ENCODE results near the gene GAPDH.

Gene GAPDH

GRCh38 chr12:6530576-6531260 is 3.6 kb upstream of the GAPDH start:
- no peak for DNase-seq

- peak; percentile 37 for DNase-seq
Observed at GRCh38 chr12:6532051-6532926, 2.0 kb upstream of the GAPDH start.

- DNase-seq = peak; percentile 70
Observed at GRCh38 chr12:6532927-6533652, 1.2 kb upstream of the GAPDH start.

GRCh38 chr12:6533653-6533922 is 729 bp upstream of the GAPDH start:
- DNase-seq = no peak

- DNase-seq = no peak
Observed at GRCh38 chr12:6534695-6534944, 303 bp downstream of the GAPDH start.

GRCh38 chr12:6534945-6535696 is 804 bp downstream of the GAPDH start:
- DNase-seq = peak; percentile 58

- no peak for DNase-seq
Observed at GRCh38 chr12:6535697-6535946, 1.3 kb downstream of the GAPDH start.

GRCh38 chr12:6535960-6536847 is 1.9 kb downstream of the GAPDH start:
- no peak for DNase-seq

GRCh38 chr12:6536894-6537579 is 2.7 kb downstream of the GAPDH start:
- DNase-seq = no peak

- DNase-seq = peak; percentile 65
Observed at GRCh38 chr12:6537580-6538419, 3.5 kb downstream of the GAPDH start.

GRCh38 chr12:6538420-6539313 is 4.3 kb downstream of the GAPDH start:
- no peak for DNase-seq

- DNase-seq = no peak
Observed at GRCh38 chr12:6539314-6539682, 5.0 kb downstream of the GAPDH start.

- DNase-seq = no peak
Observed at GRCh38 chr12:6539707-6540134, 5.4 kb downstream of the GAPDH start.

- peak; percentile 63 for DNase-seq
Observed at GRCh38 chr12:6540181-6540877, 6.0 kb downstream of the GAPDH start.

GRCh38 chr12:6541371-6542165 is 7.3 kb downstream of the GAPDH start:
- DNase-seq = no peak

GRCh38 chr12:6542209-6543009 is 8.1 kb downstream of the GAPDH start:
- no peak for DNase-seq

- no peak for DNase-seq
Observed at GRCh38 chr12:6546016-6546415, 11.7 kb downstream of the GAPDH start.

- DNase-seq = no peak
Observed at GRCh38 chr12:6547566-6547965, 13.2 kb downstream of the GAPDH start.
